Transverse colon (tissue), 4 donors: ENCODE measurements around the gene LAMTOR4. TPM values are rescaled to one million over a fixed set of nuclear protein-coding genes. Genes with fewer than 3 reads are reported as not detected.
"Not testable (repeated sequence)": the region's sequence is repeated elsewhere in the genome, so short reads cannot be mapped to it uniquely, and the experiment has no call there.

ENCODE experiments used
- DNase-seq: peaks from one replicate; pipeline ENCODE4 v3.0.0-alpha.2; 2019
- H3K27ac ChIP-seq, 4 donors: fragments of 200-600 bp; sonication (generic); 2 replicates each; pipeline ENCODE4 v1.5.1; 2016 to 2018; ENCODE audit warnings: inconsistent platforms in 4 of 4
- H3K27me3 ChIP-seq: fragments of 200-600 bp; sonication (generic); 2 replicates; pipeline ENCODE4 v1.5.1; 2017; ENCODE audit warnings: inconsistent platforms
- H3K36me3 ChIP-seq, 4 donors: fragments of 200-600 bp; sonication (generic); 2 replicates each; pipeline ENCODE4 v1.5.1; 2017 to 2019; ENCODE audit warnings: inconsistent platforms in 4 of 4
- H3K4me1 ChIP-seq, 4 donors: fragments of 200-600 bp; sonication (generic); 2 replicates each; pipeline ENCODE4 v1.5.1; 2017 to 2020; ENCODE audit warnings: inconsistent platforms in 4 of 4
- H3K4me3 ChIP-seq, 4 donors: fragments of 200-600 bp; sonication (generic); 1 replicate in 1 of 4; 2 replicates in 3 of 4; pipeline versions ENCODE4 v1.5.1 to v1.6.1; 2017 to 2019; ENCODE audit warnings: inconsistent platforms in 4 of 4
- H3K9me3 ChIP-seq, 2 donors: fragments of 200-600 bp; sonication (generic); 2 replicates each; pipeline ENCODE4 v1.5.1; 2017 to 2019; ENCODE audit warnings: inconsistent platforms in 2 of 2
- EP300 ChIP-seq: sonication (generic); formaldehyde crosslinking; IDR thresholded peaks from one replicate; pipeline ENCODE4 v1.6.1; 2017; ENCODE audit warnings: antibody characterized with exemption, low read depth
- POLR2A ChIP-seq: fragments of 450-650 bp; IDR thresholded peaks from one replicate; pipeline ENCODE4 v1.6.1; 2016; ENCODE audit warnings: antibody characterized with exemption, mild to moderate bottlenecking, moderate library complexity
- POLR2AphosphoS5 ChIP-seq, 3 donors: sonication (generic); formaldehyde crosslinking; IDR thresholded peaks; one replicate each; pipeline ENCODE4 v1.6.1; 2016; ENCODE audit warnings: antibody characterized with exemption in 3 of 3
- WGBS, 2 donors: methylation state at CpG; one replicate each; pipeline ENCODE4 v1.1.5; 2018; ENCODE audit warnings: low coverage in 1 of 2; 5-methylcytosine and 5-hydroxymethylcytosine counted together
- in situ Hi-C, 4 donors: fragments of 200-750 bp; cut with MboI; loops; one replicate each; pipeline versions ENCODE4 v1.15.0 to v1.15.1; 2017; ENCODE audit warnings: low sequenced_read_pairs in 3 of 4, low pct_ligation_motif_present in 1 of 4, low pct_unique_long_range_greater_than_20kb in 1 of 4
- intact Hi-C: fragments of 100-400 bp; cut with DNase I; formaldehyde crosslinking; loops from one replicate; pipeline ENCODE4 v1.15.1; 2023; ENCODE audit warnings: low total_unique reads
- total RNA-seq, 4 donors: library from RNA; depleted of rRNA; stranded (reverse); fragments of >200 nt; gene quantifications; one replicate each; pipeline ENCODE4 v1.1.0, GENCODE V29; 2016
- TF ChIP-seq, protein P1 (sequence below), 5 experiments: fragments of 200-600 bp in 3 of 5; fragments of 450-650 bp in 2 of 5; sonication (generic) in 3 of 5; IDR thresholded peaks; 1 replicate in 2 of 5; 2 replicates in 3 of 5; pipeline ENCODE4 v1.5.1; 2016 to 2017; ENCODE audit warnings: antibody characterized with exemption in 5 of 5, inconsistent platforms in 3 of 5, mild to moderate bottlenecking in 2 of 5, moderate library complexity in 1 of 5

The LAMTOR4 gene
- total RNA-seq, 4 donors from 2014 or later: 105 to 403 (median 256) TPM

DNA sequence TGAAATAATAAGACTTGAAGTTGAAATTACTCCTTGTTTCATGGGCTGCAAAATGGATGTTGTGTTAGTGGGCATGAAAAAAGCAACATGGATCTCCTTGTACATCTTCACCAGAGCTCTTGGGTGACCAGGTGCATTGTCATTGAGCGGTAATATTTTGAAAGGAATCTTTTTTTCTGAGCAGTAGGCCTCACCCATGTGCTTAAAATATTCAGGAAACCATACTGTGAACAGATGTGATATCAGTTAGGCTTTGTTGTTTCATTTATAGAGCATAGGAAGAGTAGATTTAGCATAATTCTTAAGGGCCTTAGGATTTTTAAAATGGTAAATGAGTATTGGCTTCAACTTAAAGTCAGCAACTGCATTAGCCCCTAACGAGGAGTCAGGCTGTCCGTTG lies 44.3 kb downstream of the LAMTOR4 start:
- Histone ChIP-seq H3K27me3 (no peaks in the 10 kb centered on the region), H3K4me3 (no peak overlapping the region), H3K9me3 (no peaks in the 10 kb centered on the region), H3K4me1 (peaks cover 0 to 20% (median 2%) of the 10 kb centered on the region in 4 donors), H3K27ac (no peak overlapping the region), H3K36me3 (no peaks in the 10 kb centered on the region)
- 79 to 91% methylated on average over 2 to 3 of the region's 3 CpGs for WGBS, 2 donors
- no peak for DNase-seq
- no peak for TF ChIP-seq EP300
- no peak for TF ChIP-seq POLR2AphosphoS5 (IDR thresholded peaks at IDR 0.05)
- TF ChIP-seq POLR2A: no peak
- TF ChIP-seq, protein P1, sequence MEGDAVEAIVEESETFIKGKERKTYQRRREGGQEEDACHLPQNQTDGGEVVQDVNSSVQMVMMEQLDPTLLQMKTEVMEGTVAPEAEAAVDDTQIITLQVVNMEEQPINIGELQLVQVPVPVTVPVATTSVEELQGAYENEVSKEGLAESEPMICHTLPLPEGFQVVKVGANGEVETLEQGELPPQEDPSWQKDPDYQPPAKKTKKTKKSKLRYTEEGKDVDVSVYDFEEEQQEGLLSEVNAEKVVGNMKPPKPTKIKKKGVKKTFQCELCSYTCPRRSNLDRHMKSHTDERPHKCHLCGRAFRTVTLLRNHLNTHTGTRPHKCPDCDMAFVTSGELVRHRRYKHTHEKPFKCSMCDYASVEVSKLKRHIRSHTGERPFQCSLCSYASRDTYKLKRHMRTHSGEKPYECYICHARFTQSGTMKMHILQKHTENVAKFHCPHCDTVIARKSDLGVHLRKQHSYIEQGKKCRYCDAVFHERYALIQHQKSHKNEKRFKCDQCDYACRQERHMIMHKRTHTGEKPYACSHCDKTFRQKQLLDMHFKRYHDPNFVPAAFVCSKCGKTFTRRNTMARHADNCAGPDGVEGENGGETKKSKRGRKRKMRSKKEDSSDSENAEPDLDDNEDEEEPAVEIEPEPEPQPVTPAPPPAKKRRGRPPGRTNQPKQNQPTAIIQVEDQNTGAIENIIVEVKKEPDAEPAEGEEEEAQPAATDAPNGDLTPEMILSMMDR (IDR thresholded peaks at IDR 0.05): no peak
- in situ Hi-C loops: no loop called here
- intact Hi-C loops: no loop called here

DNA sequence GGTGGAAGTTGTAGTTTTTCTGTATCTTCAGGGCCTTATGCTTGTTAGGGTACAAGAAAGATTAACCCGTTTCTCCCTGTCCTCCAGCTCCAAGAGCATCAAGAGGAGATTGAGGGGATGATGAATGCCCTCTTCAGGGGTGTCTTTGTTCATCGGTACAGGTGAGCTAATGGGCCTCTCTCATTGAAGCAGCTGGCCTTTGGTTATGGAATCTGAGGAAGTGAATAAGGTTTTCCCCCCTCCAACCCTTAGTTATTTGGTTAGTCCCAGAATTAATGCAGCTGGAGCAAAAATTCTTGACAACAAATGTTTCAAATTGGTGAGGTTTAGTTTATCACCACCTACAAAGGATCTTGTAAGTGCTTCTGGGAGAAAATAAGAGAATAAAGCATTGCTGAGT lies 46.5 kb downstream of the LAMTOR4 start:
- H3K9me3 ChIP-seq: no peaks in the 10 kb centered on the region
- H3K27me3 ChIP-seq: no peaks in the 10 kb centered on the region
- no peaks in the 10 kb centered on the region for H3K36me3 ChIP-seq
- 63 to 74% methylated on average over 2 of the region's 2 CpGs for WGBS, 2 donors
- H3K27ac ChIP-seq: no peak overlapping the region
- TF ChIP-seq, protein P1 (IDR thresholded peaks at IDR 0.05): no peak
- no peak for TF ChIP-seq EP300
- no peak for TF ChIP-seq POLR2AphosphoS5 (IDR thresholded peaks at IDR 0.05)
- no peak for TF ChIP-seq POLR2A
- H3K4me1 ChIP-seq: peaks cover 0 to 20% (median 2%) of the 10 kb centered on the region in 4 donors
- DNase-seq: no peak
- intact Hi-C loops: no loop called here
- in situ Hi-C loops: no loop called here
- H3K4me3 ChIP-seq: no peak overlapping the region

DNA sequence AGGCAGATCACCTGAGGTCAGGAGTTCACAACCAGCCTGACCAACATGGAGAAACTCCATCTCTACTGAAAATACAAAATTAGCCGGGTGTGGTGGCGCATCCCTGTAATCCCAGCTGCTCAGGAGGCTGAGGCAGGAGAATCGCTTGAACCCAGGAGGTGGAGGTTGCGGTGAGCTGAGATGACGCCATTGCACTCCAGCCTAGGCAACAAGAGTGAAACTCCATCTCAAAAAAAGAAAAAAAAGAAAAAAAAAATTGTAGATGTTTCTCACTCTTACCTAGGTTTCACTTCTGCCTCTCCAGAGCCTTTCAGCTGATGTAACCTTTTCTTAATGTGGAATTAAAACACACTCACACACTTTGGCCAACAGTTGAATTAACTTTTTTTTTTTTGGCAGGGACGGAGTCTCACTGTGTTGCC lies 47.2 kb downstream of the LAMTOR4 start:
- 60 to 87% methylated on average over 1 to 6 of the region's 6 CpGs for WGBS, 2 donors
- H3K36me3 ChIP-seq, DNase-seq, H3K9me3 ChIP-seq, in situ Hi-C loops, H3K27me3 ChIP-seq, H3K27ac ChIP-seq, intact Hi-C loops, H3K4me3 ChIP-seq: not testable (repeated sequence)
- peaks cover 0 to 23% (median 5%) of the 10 kb centered on the region in 4 donors for H3K4me1 ChIP-seq

DNA sequence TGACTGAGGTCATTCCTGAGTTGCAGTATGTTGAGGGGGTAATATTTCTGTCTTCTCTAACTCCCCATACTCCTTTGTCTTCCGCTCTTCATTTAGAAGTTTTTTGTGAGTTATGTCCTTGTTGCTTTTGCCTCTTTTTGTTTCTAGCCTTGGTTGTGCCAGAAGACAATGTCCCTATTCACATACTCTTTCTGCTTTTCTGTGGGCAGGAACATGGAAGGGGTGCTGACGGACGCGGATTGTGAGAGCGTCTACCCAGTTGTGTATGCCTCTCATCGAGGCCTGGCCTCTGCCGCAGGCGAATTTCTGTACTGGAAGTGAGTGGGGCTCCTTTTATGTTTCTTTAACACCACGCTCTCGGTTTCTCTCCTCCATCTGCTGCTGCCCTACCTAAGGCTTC lies 49.5 kb downstream of the LAMTOR4 start:
- DNase-seq: no peak
- intact Hi-C loops: no loop called here
- Histone ChIP-seq H3K9me3 (no peaks in the 10 kb centered on the region), H3K36me3 (no peaks in the 10 kb centered on the region), H3K27ac (no peak overlapping the region), H3K4me1 (peaks cover 0 to 21% (median 4%) of the 10 kb centered on the region in 4 donors), H3K4me3 (no peak overlapping the region), H3K27me3 (no peaks in the 10 kb centered on the region)
- in situ Hi-C loops: no loop called here
- WGBS, 2 donors: 93 to 94% methylated on average over 6 to 10 of the region's 10 CpGs
- no peak for TF ChIP-seq POLR2A
- no peak for TF ChIP-seq POLR2AphosphoS5 (IDR thresholded peaks at IDR 0.05)
- TF ChIP-seq, protein P1 (IDR thresholded peaks at IDR 0.05): no peak
- no peak for TF ChIP-seq EP300

DNA sequence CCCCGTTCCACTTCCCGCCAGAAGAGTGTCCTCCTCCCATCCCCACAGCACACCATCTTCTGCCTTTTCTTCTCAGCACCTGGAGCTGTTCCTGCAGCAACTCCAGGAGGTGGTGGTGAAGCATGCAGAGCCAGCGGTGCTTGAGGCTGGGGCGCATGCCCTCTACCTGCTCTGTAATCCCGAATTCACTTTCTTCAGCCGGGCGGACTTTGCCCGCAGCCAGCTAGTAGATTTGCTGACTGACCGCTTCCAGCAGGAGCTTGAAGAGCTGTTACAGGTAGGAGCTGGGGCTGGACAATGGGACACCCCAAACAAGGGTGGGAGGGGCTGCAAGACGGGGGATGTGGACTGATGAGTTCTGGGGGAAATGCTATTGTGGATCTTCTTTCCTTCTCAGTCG lies 52.0 kb downstream of the LAMTOR4 start:
- DNase-seq: peak; percentile 58
- no peaks in the 10 kb centered on the region for H3K36me3 ChIP-seq
- H3K4me3 ChIP-seq: no peak overlapping the region
- TF ChIP-seq EP300: no peak
- no peak for TF ChIP-seq POLR2A
- TF ChIP-seq, protein P1 (IDR thresholded peaks at IDR 0.05): no peak
- no peak for TF ChIP-seq POLR2AphosphoS5 (IDR thresholded peaks at IDR 0.05)
- H3K27ac ChIP-seq: no peak overlapping the region
- in situ Hi-C loops: no loop called here
- WGBS, 2 donors: 59 to 67% methylated on average over 3 to 11 of the region's 11 CpGs
- peaks cover 0 to 16% (median 4%) of the 10 kb centered on the region in 4 donors for H3K4me1 ChIP-seq
- intact Hi-C loops: no loop called here
- H3K9me3 ChIP-seq: no peaks in the 10 kb centered on the region
- no peaks in the 10 kb centered on the region for H3K27me3 ChIP-seq
